ENCODE measurements around the gene OLFM2.
A peak's percentile ranks its signal among the peaks of the same experiment; 100 is the strongest.
"Not testable (repeated sequence)": the region's sequence is repeated elsewhere in the genome, so short reads cannot be mapped to it uniquely, and the experiment has no call there.

The OLFM2 gene

GRCh38 chr19:9941671-9942070, 5.4 kb upstream of the OLFM2 start:
- no peak for DNase-seq (ENCODE audit: low read depth)

GRCh38 chr19:9941231-9941630, 4.9 kb upstream of the OLFM2 start:
- DNase-seq (ENCODE audit: low read depth) = no peak

GRCh38 chr19:9940778-9941177, 4.5 kb upstream of the OLFM2 start:
- no peak for DNase-seq (ENCODE audit: low read depth)

- DNase-seq (ENCODE audit: low read depth) = no peak
Measured at GRCh38 chr19:9939301-9939913, 3.1 kb upstream of the OLFM2 start.

- DNase-seq (ENCODE audit: low read depth) = no peak
Measured at GRCh38 chr19:9937001-9937411, 691 bp upstream of the OLFM2 start.

GRCh38 chr19:9935506-9936325, 599 bp downstream of the OLFM2 start:
- DNase-seq (ENCODE audit: low read depth) = no peak

- DNase-seq (ENCODE audit: low read depth) = no peak
Measured at GRCh38 chr19:9934132-9934950, 2.0 kb downstream of the OLFM2 start.

- DNase-seq (ENCODE audit: low read depth) = no peak
Measured at GRCh38 chr19:9932835-9933234, 3.5 kb downstream of the OLFM2 start.

- DNase-seq (ENCODE audit: low read depth) = no peak
Measured at GRCh38 chr19:9931629-9932028, 4.7 kb downstream of the OLFM2 start.

GRCh38 chr19:9923440-9923839, 12.9 kb downstream of the OLFM2 start:
- DNase-seq (ENCODE audit: low read depth) = no peak

GRCh38 chr19:9922782-9923379, 13.4 kb downstream of the OLFM2 start:
- not testable (repeated sequence) for DNase-seq (ENCODE audit: low read depth)

GRCh38 chr19:9917321-9917720, 19.0 kb downstream of the OLFM2 start:
- DNase-seq (ENCODE audit: low read depth) = peak; percentile 35

- no peak for DNase-seq (ENCODE audit: low read depth)
Measured at GRCh38 chr19:9916719-9917118, 19.6 kb downstream of the OLFM2 start.

- DNase-seq (ENCODE audit: low read depth) = peak; percentile 42
Measured at GRCh38 chr19:9914315-9915207, 21.8 kb downstream of the OLFM2 start.

GRCh38 chr19:9914001-9914314, 22.4 kb downstream of the OLFM2 start:
- no peak for DNase-seq (ENCODE audit: low read depth)

- DNase-seq (ENCODE audit: low read depth) = no peak
Measured at GRCh38 chr19:9913237-9914000, 22.9 kb downstream of the OLFM2 start.

- DNase-seq (ENCODE audit: low read depth) = no peak
Measured at GRCh38 chr19:9912551-9913236, 23.6 kb downstream of the OLFM2 start.

- DNase-seq (ENCODE audit: low read depth) = no peak
Measured at GRCh38 chr19:9911524-9912185, 24.7 kb downstream of the OLFM2 start.

GRCh38 chr19:9910625-9911024, 25.7 kb downstream of the OLFM2 start:
- DNase-seq (ENCODE audit: low read depth) = no peak

GRCh38 chr19:9909251-9909650, 27.1 kb downstream of the OLFM2 start:
- DNase-seq (ENCODE audit: low read depth) = no peak

Data from HS-5 (cell line).